Measurements from ENCODE around the gene VSIG8.
"Not testable (repeated sequence)": the region's sequence is repeated elsewhere in the genome, so short reads cannot be mapped to it uniquely, and the experiment has no call there.

Gene VSIG8

GRCh38 chr1:159862557-159862956, at the start of gene VSIG8:
TSS of gene VSIG8 (minus strand) at chr1:159862657. CDS start at chr1:159862521, 136 bp downstream.
- Mint-ChIP-seq H3K4me3 (no peak within 1 kb of the TSS), H3K36me3 (ENCODE audit: low read depth) (no peaks in the 10 kb centered on the region), H3K27me3 (peaks cover 3% of the 10 kb centered on the region), H3K9me3 (no peaks in the 10 kb centered on the region), H3K27ac (no peak within 1 kb of the TSS), H3K4me1 (ENCODE audit: low read depth) (peaks cover 10% of the 10 kb centered on the region)
- DNase-seq, result no peak

GRCh38 chr1:159911326-159912070, 49.0 kb upstream of the VSIG8 start:
- H3K27me3 Mint-ChIP-seq, result no peaks in the 10 kb centered on the region
- peaks cover 22% of the 10 kb centered on the region for H3K36me3 Mint-ChIP-seq (ENCODE audit: low read depth)
- H3K4me1 Mint-ChIP-seq (ENCODE audit: low read depth), result peaks cover 52% of the 10 kb centered on the region
- H3K27ac Mint-ChIP-seq, result peak overlapping the region; percentile 87
- no peak for DNase-seq
- H3K4me3 Mint-ChIP-seq, result no peak overlapping the region
- no peaks in the 10 kb centered on the region for H3K9me3 Mint-ChIP-seq

- Mint-ChIP-seq H3K27ac (peak overlapping the region; percentile 41), H3K9me3 (no peaks in the 10 kb centered on the region), H3K27me3 (no peaks in the 10 kb centered on the region), H3K4me1 (ENCODE audit: low read depth) (peaks cover 37% of the 10 kb centered on the region), H3K4me3 (no peak overlapping the region), H3K36me3 (ENCODE audit: low read depth) (no peaks in the 10 kb centered on the region)
- DNase-seq, result no peak
These were observed 45.8 kb upstream of the VSIG8 start for GRCh38 chr1:159908031-159908940.

- no peaks in the 10 kb centered on the region for H3K27me3 Mint-ChIP-seq
- no peak overlapping the region for H3K27ac Mint-ChIP-seq
- H3K4me1 Mint-ChIP-seq (ENCODE audit: low read depth), result peaks cover 25% of the 10 kb centered on the region
- H3K36me3 Mint-ChIP-seq (ENCODE audit: low read depth), result no peaks in the 10 kb centered on the region
- DNase-seq, result no peak
- H3K4me3 Mint-ChIP-seq, result no peak overlapping the region
- no peaks in the 10 kb centered on the region for H3K9me3 Mint-ChIP-seq
These were observed 44.5 kb upstream of the VSIG8 start for GRCh38 chr1:159906960-159907359.

GRCh38 chr1:159904036-159904435, 41.6 kb upstream of the VSIG8 start:
- not testable (repeated sequence) for H3K27ac Mint-ChIP-seq, H3K4me3 Mint-ChIP-seq

GRCh38 chr1:159902541-159902940, 40.1 kb upstream of the VSIG8 start:
- Mint-ChIP-seq H3K27me3 (no peaks in the 10 kb centered on the region), H3K36me3 (ENCODE audit: low read depth) (no peaks in the 10 kb centered on the region), H3K4me1 (ENCODE audit: low read depth) (no peaks in the 10 kb centered on the region), H3K27ac (no peak overlapping the region), H3K4me3 (no peak overlapping the region), H3K9me3 (no peaks in the 10 kb centered on the region)
- DNase-seq, result no peak

More at GRCh38 chr1:159904036-159904435, 41.6 kb upstream of the VSIG8 start:
- H3K36me3 Mint-ChIP-seq (ENCODE audit: low read depth); H3K27me3 Mint-ChIP-seq; H3K9me3 Mint-ChIP-seq; DNase-seq; H3K4me1 Mint-ChIP-seq (ENCODE audit: low read depth): not testable (repeated sequence)

GRCh38 chr1:159900755-159901360, 38.4 kb upstream of the VSIG8 start:
- Mint-ChIP-seq H3K27ac (no peak overlapping the region), H3K4me3 (no peak overlapping the region), H3K9me3 (no peaks in the 10 kb centered on the region), H3K36me3 (ENCODE audit: low read depth) (no peaks in the 10 kb centered on the region), H3K27me3 (no peaks in the 10 kb centered on the region), H3K4me1 (ENCODE audit: low read depth) (no peaks in the 10 kb centered on the region)
- DNase-seq, result no peak

GRCh38 chr1:159900086-159900680, 37.7 kb upstream of the VSIG8 start, which contains the start of gene CFAP45:
TSS of gene CFAP45 (minus strand) at chr1:159900165. CDS start at chr1:159900098, 67 bp downstream.
- DNase-seq, result no peak
- Mint-ChIP-seq H3K4me3 (no peak within 1 kb of the TSS), H3K36me3 (ENCODE audit: low read depth) (no peaks in the 10 kb centered on the region), H3K4me1 (ENCODE audit: low read depth) (no peaks in the 10 kb centered on the region), H3K27me3 (no peaks in the 10 kb centered on the region), H3K27ac (no peak within 1 kb of the TSS), H3K9me3 (no peaks in the 10 kb centered on the region)

- DNase-seq; H3K9me3 Mint-ChIP-seq; H3K4me3 Mint-ChIP-seq; H3K36me3 Mint-ChIP-seq (ENCODE audit: low read depth); H3K27me3 Mint-ChIP-seq; H3K27ac Mint-ChIP-seq; H3K4me1 Mint-ChIP-seq (ENCODE audit: low read depth): not testable (repeated sequence)
These were observed 37.2 kb upstream of the VSIG8 start for GRCh38 chr1:159899634-159900033.

- Mint-ChIP-seq H3K27ac (no peak overlapping the region), H3K4me3 (no peak overlapping the region), H3K4me1 (ENCODE audit: low read depth) (no peaks in the 10 kb centered on the region), H3K27me3 (no peaks in the 10 kb centered on the region), H3K9me3 (no peaks in the 10 kb centered on the region), H3K36me3 (ENCODE audit: low read depth) (no peaks in the 10 kb centered on the region)
- DNase-seq, result no peak
These were observed 36.1 kb upstream of the VSIG8 start for GRCh38 chr1:159898527-159898926.

- Mint-ChIP-seq H3K27me3 (no peaks in the 10 kb centered on the region), H3K4me3 (no peak overlapping the region), H3K4me1 (ENCODE audit: low read depth) (no peaks in the 10 kb centered on the region), H3K9me3 (no peaks in the 10 kb centered on the region), H3K27ac (no peak overlapping the region), H3K36me3 (ENCODE audit: low read depth) (no peaks in the 10 kb centered on the region)
- DNase-seq, result no peak
These were observed 35.5 kb upstream of the VSIG8 start for GRCh38 chr1:159897962-159898361.

- no peak for DNase-seq
- Mint-ChIP-seq H3K4me3 (no peak overlapping the region), H3K36me3 (ENCODE audit: low read depth) (no peaks in the 10 kb centered on the region), H3K9me3 (no peaks in the 10 kb centered on the region), H3K27ac (no peak overlapping the region), H3K27me3 (no peaks in the 10 kb centered on the region), H3K4me1 (ENCODE audit: low read depth) (peaks cover 2% of the 10 kb centered on the region)
These were observed 34.1 kb upstream of the VSIG8 start for GRCh38 chr1:159896546-159896930.

GRCh38 chr1:159895836-159896545, 33.5 kb upstream of the VSIG8 start:
- H3K9me3 Mint-ChIP-seq, result no peaks in the 10 kb centered on the region
- peaks cover 4% of the 10 kb centered on the region for H3K4me1 Mint-ChIP-seq (ENCODE audit: low read depth)
- no peak overlapping the region for H3K4me3 Mint-ChIP-seq
- no peak overlapping the region for H3K27ac Mint-ChIP-seq
- no peaks in the 10 kb centered on the region for H3K27me3 Mint-ChIP-seq
- DNase-seq, result no peak
- H3K36me3 Mint-ChIP-seq (ENCODE audit: low read depth), result no peaks in the 10 kb centered on the region

GRCh38 chr1:159895286-159895685, 32.8 kb upstream of the VSIG8 start:
- no peak for DNase-seq
- no peak overlapping the region for H3K4me3 Mint-ChIP-seq
- H3K36me3 Mint-ChIP-seq (ENCODE audit: low read depth), result no peaks in the 10 kb centered on the region
- no peaks in the 10 kb centered on the region for H3K9me3 Mint-ChIP-seq
- peaks cover 5% of the 10 kb centered on the region for H3K4me1 Mint-ChIP-seq (ENCODE audit: low read depth)
- H3K27me3 Mint-ChIP-seq, result no peaks in the 10 kb centered on the region
- no peak overlapping the region for H3K27ac Mint-ChIP-seq
